ENCODE measurements around the gene F2R. TPM values are rescaled to one million over a fixed set of nuclear protein-coding genes. Genes with fewer than 3 reads are reported as not detected.

F2R gene
- total and polyA plus RNA-seq, 2 donors (not counting 3 experiments of a cell fraction or from before 2014, with no cell fraction given) = 342 to 599 TPM

DNA sequence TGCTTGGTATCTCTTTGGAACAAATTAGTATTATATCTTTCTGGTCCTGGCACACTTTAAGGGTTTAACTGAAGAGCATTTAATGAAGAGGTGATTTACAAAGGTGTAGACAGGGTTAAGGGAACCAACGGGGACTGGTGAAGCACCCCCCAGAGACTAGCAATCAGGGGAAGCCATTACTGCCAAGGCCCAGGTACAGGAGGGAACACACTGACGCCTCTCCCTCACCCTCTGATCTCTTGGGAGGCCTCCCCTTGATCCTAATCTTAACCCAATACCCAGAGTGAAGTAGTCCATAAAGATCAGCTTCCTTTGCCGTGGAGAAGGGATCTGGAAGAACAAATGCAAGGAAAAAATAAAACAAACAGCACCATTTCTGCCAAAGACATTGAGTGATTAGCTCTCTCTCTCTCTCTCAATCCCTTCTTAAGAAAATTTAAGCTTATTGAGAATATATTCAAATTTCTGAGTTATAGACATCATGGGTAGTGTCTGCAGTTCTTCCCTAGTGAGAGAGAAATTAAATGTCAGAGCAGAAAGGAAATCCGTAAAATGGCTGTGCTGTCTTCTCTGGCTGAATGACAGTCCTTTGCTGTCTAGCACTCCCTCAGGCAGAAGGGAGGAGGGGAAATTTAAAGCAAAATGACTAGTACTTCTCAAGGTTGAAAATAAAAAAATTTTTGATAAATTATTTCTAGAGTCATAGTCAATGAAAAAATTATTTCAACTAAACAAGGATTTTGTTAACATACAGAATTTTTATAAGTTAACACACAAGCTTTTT lies 20.0 kb downstream of the F2R start:
- Histone ChIP-seq H4K20me1 (replicated peaks; ENCODE audit: control insufficient read depth, extremely low read depth, insufficient read depth, low read length) (peaks cover 5% of the 10 kb centered on the region), H3K4me2 (ENCODE audit: insufficient read depth, low read length) (no peak overlapping the region), H3K9me3 (replicated peaks; ENCODE audit: control insufficient read depth, insufficient read depth, low read length) (no peaks in the 10 kb centered on the region), H3K27me3 (ENCODE audit: control insufficient read depth in 2 of 2, insufficient read depth in 2 of 2, low read length in 2 of 2) (no peaks in the 10 kb centered on the region), H3K4me3 (replicated peaks in 1 of 3; ENCODE audit: insufficient read depth in 1 of 3, low read depth in 1 of 3, low read length in 3 of 3) (no peak overlapping the region), H3K27ac (ENCODE audit: insufficient read depth, low read depth, low read length) (peak overlapping the region; percentile 21), H3K4me1 (ENCODE audit: control insufficient read depth, extremely low read depth, insufficient read depth, low read length) (peaks cover 23% of the 10 kb centered on the region), H3K9ac (replicated peaks; ENCODE audit: extremely low read depth, insufficient read depth, low read length) (no peak overlapping the region), H3K9me1 (replicated peaks; ENCODE audit: control insufficient read depth, extremely low read depth, insufficient read depth, low read length) (no peaks in the 10 kb centered on the region), H3K36me3 (ENCODE audit: control insufficient read depth in 2 of 2, extremely low read depth in 1 of 2, insufficient read depth in 2 of 2, low read length in 2 of 2) (peaks cover 25 to 26% of the 10 kb centered on the region in 2 experiments), H3K79me2 (ENCODE audit: control insufficient read depth, insufficient read depth, low read length) (peaks cover 33% of the 10 kb centered on the region), H2AFZ (ENCODE audit: low read depth, low read length) (no peak overlapping the region)
- intact Hi-C loops (cut with micrococcal nuclease) (loop anchor here (5.0 kb wide), 1 partner anchor 36 kb away; no protein-coding TSS in a partner anchor), dilution Hi-C loops (cut with MboI; ENCODE audit: extremely low pct_ligation_motif_present, low sequenced_read_pairs) (no loop called here)
- CTCF ChIA-PET = interaction anchor here (1.5 to 6.5 kb wide), 4 partner anchors 9 to 134 kb away, joined by 5 to 73 read pairs (median 9); no protein-coding TSS in a partner anchor
- FAIRE-seq (no peak), DNase-seq (ENCODE audit: low read depth, low spot score) (no peak)
- TF ChIP-seq JUN (IDR thresholded peaks at IDR 0.05; ENCODE audit: borderline replicate concordance, insufficient read depth, insufficient read length, low read depth) (no peak), FOS (IDR thresholded peaks at IDR 0.05; ENCODE audit: borderline replicate concordance, insufficient read depth, low read length) (no peak), POLR2A (IDR thresholded peaks at IDR 0.05; ENCODE audit: low read depth, low read length) (no peak), MYC (IDR thresholded peaks at IDR 0.05; ENCODE audit: low read depth, low read length) (no peak)
- no TSS peak for BruUV-seq (replicated peaks)
- POLR2A ChIA-PET = no interaction called here

DNA sequence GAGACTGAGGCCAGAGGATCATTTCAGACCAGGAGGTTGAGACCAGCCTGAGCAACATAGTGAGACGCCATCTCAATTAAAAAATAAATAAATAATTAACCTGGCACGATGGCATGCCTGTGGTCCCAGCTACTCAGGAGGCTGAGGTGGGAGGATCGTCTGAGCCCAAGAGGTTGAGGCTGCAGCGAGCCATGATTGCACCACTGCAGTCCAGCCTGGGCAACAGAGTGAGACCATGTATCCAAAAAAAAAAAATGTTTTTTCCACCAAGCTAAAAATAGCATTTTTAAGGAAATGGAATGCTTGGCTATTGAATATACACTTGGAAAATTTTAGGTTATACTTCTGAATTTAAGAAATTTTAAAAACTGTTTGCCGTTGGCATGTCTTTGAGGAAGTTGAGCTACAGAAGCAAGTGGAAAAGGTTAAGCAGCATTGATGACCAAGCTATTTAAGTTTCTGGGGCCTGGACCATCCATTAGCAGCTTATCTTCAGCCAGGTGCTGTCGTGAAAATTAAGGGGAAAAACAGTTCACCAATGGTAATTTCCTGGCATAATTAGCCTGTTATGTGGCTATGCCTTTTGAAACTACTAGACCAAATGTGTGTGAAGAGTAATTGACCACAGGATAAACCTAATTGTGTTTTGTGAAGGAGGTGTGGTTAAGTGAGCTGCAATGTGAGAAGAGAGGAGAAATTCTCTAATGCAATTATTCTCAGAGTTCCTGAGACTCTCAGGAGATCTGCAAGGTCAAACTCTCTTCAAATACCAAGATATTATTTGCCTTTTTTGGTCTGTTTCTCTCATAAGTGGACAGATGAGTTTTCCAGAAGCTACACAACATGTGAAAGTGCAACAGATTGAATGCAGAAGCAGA lies 21.0 kb downstream of the F2R start:
- dilution Hi-C loops (cut with MboI; ENCODE audit: extremely low pct_ligation_motif_present, low sequenced_read_pairs) = no loop called here
- H3K27ac ChIP-seq (ENCODE audit: insufficient read depth, low read depth, low read length) = peak overlapping the region; percentile 40
- peaks cover 22 to 25% of the 10 kb centered on the region in 2 experiments for H3K36me3 ChIP-seq (ENCODE audit: control insufficient read depth in 2 of 2, extremely low read depth in 1 of 2, insufficient read depth in 2 of 2, low read length in 2 of 2)
- H3K9me3 ChIP-seq (replicated peaks; ENCODE audit: control insufficient read depth, insufficient read depth, low read length) = no peaks in the 10 kb centered on the region
- no peaks in the 10 kb centered on the region for H3K27me3 ChIP-seq (ENCODE audit: control insufficient read depth in 2 of 2, insufficient read depth in 2 of 2, low read length in 2 of 2)
- peaks cover 26% of the 10 kb centered on the region for H3K79me2 ChIP-seq (ENCODE audit: control insufficient read depth, insufficient read depth, low read length)
- ChIA-PET POLR2A (no interaction called here), CTCF (interaction anchor here (0.6 to 6.5 kb wide), 11 partner anchors 10 to 135 kb away, joined by 3 to 73 read pairs (median 4); no protein-coding TSS in a partner anchor)
- peaks cover 23% of the 10 kb centered on the region for H3K4me1 ChIP-seq (ENCODE audit: control insufficient read depth, extremely low read depth, insufficient read depth, low read length)
- peaks cover 2% of the 10 kb centered on the region for H4K20me1 ChIP-seq (replicated peaks; ENCODE audit: control insufficient read depth, extremely low read depth, insufficient read depth, low read length)
- no peak overlapping the region for H2AFZ ChIP-seq (ENCODE audit: low read depth, low read length)
- intact Hi-C loops (cut with micrococcal nuclease) = loop anchor here (5.0 kb wide), 1 partner anchor 35 kb away; no protein-coding TSS in a partner anchor
- no peak overlapping the region for H3K4me3 ChIP-seq (replicated peaks in 1 of 3; ENCODE audit: insufficient read depth in 1 of 3, low read depth in 1 of 3, low read length in 3 of 3)
- TF ChIP-seq, protein P1, sequence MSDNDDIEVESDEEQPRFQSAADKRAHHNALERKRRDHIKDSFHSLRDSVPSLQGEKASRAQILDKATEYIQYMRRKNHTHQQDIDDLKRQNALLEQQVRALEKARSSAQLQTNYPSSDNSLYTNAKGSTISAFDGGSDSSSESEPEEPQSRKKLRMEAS (IDR thresholded peaks at IDR 0.05; ENCODE audit: insufficient read depth, insufficient read length) = no peak
- TF ChIP-seq POLR2A (IDR thresholded peaks at IDR 0.05; ENCODE audit: low read depth, low read length) (peak; percentile 52), POLR2AphosphoS5 (IDR thresholded peaks at IDR 0.05; ENCODE audit: insufficient read depth, low read depth, low read length) (peak; percentile 15)
- H3K9ac ChIP-seq (replicated peaks; ENCODE audit: extremely low read depth, insufficient read depth, low read length) = no peak overlapping the region
- FAIRE-seq (peak; percentile 50), DNase-seq (ENCODE audit: low read depth, low spot score) (peak; percentile 40)
- no peaks in the 10 kb centered on the region for H3K9me1 ChIP-seq (replicated peaks; ENCODE audit: control insufficient read depth, extremely low read depth, insufficient read depth, low read length)
- no peak overlapping the region for H3K4me2 ChIP-seq (ENCODE audit: insufficient read depth, low read length)
- BruUV-seq (replicated peaks) = no TSS peak

All from endothelial cell of umbilical vein (primary cell).